IPS-15b (cell line): ENCODE measurements around the gene TBX1.

Experiments
- H3K27me3 ChIP-seq: one replicate; pipeline ENCODE4 v1.6.1; 2013; ENCODE audit warnings: low read length; ENCODE audit not compliant: control insufficient read depth, insufficient read depth
- H3K36me3 ChIP-seq: one replicate; pipeline ENCODE4 v1.6.1; 2013; ENCODE audit warnings: low read length; ENCODE audit not compliant: control insufficient read depth, insufficient read depth
- H3K4me1 ChIP-seq: one replicate; pipeline ENCODE4 v1.6.1; 2013; ENCODE audit warnings: mild to moderate bottlenecking, low read length; ENCODE audit not compliant: control insufficient read depth, insufficient read depth
- H3K4me3 ChIP-seq: one replicate; pipeline ENCODE4 v1.5.1; 2013; ENCODE audit warnings: low read depth, low read length
- H3K9ac ChIP-seq: one replicate; pipeline ENCODE4 v1.6.1; 2013; ENCODE audit warnings: low read depth, mild to moderate bottlenecking, low read length
- H3K9me3 ChIP-seq: one replicate; pipeline ENCODE4 v1.6.1; 2013; ENCODE audit warnings: mild to moderate bottlenecking, low read length; ENCODE audit not compliant: control insufficient read depth, insufficient read depth

Gene TBX1

DNA sequence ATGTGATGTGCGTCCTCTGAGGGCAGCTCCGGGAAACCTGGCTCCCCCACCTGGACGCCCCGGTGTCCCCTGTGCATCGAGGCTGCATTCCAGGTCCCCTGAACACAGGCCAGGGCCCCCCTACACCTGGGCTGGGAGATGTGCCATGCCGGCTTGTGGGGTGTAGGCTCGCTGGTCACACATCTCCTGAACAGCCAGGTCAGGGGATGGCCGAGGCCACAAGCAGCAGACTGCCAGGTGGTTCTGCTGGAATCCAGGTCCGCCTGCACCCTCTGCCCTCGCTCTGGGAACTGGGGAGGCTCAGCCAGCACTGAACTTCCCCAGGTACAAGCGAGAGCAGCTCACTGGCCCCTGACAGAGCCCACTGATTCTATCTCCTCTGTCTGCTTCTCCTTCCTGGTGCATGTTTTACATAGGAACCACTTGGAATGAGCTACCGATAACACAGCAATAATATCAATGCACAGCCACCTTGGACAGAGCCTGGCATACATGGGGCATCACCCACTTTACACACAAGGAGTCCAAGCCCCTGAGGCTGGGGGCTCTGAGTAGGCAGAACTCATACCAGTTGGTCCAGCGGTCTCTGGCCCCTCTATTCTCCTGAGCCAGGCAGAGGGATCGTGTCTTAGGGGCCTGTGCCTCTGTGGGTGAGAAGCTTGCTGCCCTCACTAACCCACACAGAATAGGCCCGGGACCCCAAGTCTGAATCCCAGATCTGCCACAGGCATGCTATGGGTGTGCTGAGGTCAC, 46.8 kb downstream of the TBX1 start:
- Histone ChIP-seq H3K27me3 (no peaks in the 10 kb centered on the region), H3K4me1 (no peaks in the 10 kb centered on the region), H3K9me3 (no peaks in the 10 kb centered on the region), H3K36me3 (no peaks in the 10 kb centered on the region), H3K4me3 (no peak overlapping the region), H3K9ac (no peak overlapping the region)

DNA sequence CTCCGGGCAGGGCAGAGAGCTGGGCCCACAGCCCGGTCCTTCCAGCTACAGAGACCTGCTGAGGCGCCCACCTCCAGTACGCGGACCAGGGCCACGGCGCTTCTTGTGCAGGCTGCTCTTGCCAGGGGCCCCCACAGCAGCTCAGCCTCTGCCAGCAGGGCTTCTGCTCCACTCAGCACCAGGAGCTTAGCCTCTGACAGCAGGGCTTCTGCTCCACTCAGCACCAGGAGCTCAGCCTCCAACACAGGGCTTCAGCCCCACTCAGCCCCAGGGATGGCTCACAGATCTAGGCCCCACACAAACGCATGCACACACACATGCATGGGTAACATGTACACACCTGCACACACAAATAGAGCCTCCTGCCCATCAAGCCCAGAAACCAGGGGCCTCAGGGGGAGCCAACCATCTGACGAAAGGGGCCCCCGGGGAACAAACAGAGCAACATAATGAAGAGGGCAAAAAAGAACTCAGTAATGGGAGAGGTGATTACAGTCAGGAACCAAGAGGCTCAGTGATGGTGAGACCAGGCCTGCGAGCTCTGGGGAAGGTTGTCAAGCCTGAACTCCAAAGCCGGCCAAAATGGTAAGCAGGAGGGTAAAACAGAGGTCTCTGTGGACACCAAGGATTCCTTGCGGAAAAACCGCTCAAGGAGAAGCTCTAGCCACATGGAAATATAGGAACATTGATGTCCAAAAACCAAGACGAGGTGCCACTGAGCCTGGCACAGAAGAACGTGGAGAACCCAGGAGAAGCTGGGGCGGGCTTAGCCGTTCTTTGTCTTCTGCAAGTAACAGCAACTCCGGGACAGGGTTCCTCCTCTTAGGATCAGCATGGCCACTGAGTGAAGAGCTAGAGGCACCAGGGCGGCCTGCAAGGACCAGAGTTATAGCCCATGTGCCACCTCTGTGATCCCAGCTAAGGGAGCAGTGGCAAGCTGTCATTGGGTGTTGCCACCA, 47.6 kb downstream of the TBX1 start:
- no peaks in the 10 kb centered on the region for H3K27me3 ChIP-seq
- H3K4me3 ChIP-seq = no peak overlapping the region
- no peak overlapping the region for H3K9ac ChIP-seq
- H3K4me1 ChIP-seq = no peaks in the 10 kb centered on the region
- H3K9me3 ChIP-seq = no peaks in the 10 kb centered on the region
- no peaks in the 10 kb centered on the region for H3K36me3 ChIP-seq

DNA sequence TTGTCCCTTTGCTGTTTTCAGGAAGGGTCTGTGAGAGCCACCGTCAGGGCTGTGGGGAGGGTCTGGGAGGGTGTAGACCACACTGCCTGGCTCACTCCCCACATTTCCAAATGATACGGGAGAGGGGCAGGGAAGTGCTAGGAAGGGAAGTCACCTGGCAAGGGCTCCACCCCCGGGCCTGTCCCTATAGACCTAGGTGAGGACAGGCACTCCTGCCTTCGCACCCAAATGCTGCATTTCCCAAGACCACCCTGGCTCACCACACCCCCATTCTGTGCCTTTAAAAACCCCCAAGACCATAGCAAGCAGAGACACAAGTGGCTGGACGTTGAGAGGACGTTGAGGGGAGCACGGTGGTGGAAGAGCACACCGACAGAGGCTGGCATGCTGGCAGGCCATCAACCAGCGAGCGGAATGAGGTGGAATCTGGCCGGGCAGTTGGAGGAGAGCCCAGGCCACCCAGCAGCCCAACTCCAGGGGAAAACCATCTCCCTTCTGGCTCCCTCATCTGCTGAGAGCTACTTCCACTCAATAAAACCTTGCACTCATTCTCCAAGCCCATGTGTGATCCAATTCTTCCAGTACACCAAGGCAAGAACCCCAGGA, 48.4 kb downstream of the TBX1 start:
- no peak overlapping the region for H3K9ac ChIP-seq
- no peaks in the 10 kb centered on the region for H3K4me1 ChIP-seq
- no peaks in the 10 kb centered on the region for H3K9me3 ChIP-seq
- H3K27me3 ChIP-seq = no peaks in the 10 kb centered on the region
- H3K4me3 ChIP-seq = no peak overlapping the region
- H3K36me3 ChIP-seq = no peaks in the 10 kb centered on the region

DNA sequence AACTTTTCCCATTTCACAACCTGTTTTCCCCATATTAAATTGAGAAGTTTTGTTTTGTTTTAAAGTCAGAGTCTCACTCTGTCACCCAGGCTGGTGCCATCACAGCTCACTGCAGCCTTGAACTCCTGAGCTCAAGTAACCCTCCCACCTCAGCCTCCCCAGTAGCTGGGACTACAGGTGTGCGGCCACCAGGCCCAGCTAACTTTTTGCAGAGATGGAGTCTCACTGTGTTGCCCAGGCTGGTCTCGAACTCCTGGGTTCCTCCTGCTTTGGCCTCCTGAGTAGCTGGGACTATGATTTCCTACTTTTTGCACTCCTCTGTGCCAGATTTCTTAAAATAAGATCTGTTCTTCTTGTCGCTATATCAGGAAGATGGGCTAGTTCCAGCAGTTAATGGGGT, 49.2 kb downstream of the TBX1 start:
- Histone ChIP-seq H3K9me3 (no peaks in the 10 kb centered on the region), H3K4me1 (no peaks in the 10 kb centered on the region), H3K4me3 (no peak overlapping the region), H3K27me3 (no peaks in the 10 kb centered on the region), H3K36me3 (no peaks in the 10 kb centered on the region), H3K9ac (no peak overlapping the region)

DNA sequence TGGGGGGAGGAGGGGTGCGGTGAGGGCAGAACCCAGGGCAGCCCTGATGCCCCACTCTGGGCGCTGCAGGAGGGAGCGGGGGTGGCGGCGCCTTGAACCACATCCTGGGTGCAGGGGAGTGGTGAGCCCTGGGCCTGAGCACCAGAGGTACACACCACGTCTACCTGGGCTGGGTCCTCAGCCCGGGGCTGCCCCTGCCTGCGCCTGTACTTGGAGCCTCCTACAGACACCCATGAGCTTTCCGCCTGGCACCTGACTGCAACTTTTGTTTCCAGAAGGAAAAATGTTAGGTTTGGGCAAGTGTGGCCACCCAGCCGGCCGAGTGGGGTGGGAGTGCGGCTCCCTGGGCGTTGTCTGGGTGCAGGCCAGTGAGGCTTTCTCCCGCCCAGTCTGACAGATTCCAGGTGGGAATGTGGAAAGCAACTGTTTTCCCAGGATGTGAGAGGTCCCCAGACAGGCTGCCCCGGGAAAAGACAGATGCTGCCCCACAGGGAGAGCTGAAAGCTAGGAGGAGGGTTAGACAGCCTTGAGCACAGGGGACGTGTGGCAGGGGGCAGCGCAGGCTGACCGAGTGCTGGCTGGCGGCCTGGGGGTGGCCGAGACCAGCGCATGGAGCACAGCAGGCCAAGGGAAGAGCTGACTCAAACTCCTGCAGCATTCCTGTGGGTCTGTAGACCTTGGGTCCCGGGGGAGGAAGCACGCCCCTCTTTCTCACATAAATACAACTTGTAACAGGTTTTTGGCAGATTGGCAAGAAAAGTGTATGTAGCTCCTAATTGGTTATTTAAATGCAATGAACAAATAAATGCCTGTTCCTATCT, 50.0 kb downstream of the TBX1 start:
- Histone ChIP-seq H3K4me3 (no peak overlapping the region), H3K36me3 (no peaks in the 10 kb centered on the region), H3K27me3 (no peaks in the 10 kb centered on the region), H3K9me3 (no peaks in the 10 kb centered on the region), H3K9ac (no peak overlapping the region), H3K4me1 (no peaks in the 10 kb centered on the region)

DNA sequence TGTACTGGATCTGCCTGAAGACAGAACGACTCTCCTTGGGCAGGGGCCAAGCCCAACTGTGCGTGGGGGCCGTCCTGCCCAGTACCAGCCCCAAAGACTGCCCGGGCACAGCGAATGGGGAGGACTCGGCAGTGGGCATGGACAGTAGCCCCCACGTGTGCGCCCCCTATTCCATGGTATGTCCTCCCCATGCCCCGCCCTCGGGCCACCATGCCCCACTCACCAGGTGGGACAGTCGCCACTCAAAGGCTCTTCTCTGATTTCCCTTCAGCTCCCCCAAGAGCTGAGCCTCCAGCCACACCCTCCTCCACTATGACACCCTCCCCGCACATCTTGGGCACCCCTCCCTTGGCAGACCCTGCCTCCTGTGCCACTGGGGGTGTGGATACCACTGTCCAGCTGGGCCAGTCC, 50.6 kb downstream of the TBX1 start:
- H3K36me3 ChIP-seq = no peaks in the 10 kb centered on the region
- no peak overlapping the region for H3K9ac ChIP-seq
- H3K9me3 ChIP-seq = no peaks in the 10 kb centered on the region
- no peak overlapping the region for H3K4me3 ChIP-seq
- H3K4me1 ChIP-seq = no peaks in the 10 kb centered on the region
- no peaks in the 10 kb centered on the region for H3K27me3 ChIP-seq

DNA sequence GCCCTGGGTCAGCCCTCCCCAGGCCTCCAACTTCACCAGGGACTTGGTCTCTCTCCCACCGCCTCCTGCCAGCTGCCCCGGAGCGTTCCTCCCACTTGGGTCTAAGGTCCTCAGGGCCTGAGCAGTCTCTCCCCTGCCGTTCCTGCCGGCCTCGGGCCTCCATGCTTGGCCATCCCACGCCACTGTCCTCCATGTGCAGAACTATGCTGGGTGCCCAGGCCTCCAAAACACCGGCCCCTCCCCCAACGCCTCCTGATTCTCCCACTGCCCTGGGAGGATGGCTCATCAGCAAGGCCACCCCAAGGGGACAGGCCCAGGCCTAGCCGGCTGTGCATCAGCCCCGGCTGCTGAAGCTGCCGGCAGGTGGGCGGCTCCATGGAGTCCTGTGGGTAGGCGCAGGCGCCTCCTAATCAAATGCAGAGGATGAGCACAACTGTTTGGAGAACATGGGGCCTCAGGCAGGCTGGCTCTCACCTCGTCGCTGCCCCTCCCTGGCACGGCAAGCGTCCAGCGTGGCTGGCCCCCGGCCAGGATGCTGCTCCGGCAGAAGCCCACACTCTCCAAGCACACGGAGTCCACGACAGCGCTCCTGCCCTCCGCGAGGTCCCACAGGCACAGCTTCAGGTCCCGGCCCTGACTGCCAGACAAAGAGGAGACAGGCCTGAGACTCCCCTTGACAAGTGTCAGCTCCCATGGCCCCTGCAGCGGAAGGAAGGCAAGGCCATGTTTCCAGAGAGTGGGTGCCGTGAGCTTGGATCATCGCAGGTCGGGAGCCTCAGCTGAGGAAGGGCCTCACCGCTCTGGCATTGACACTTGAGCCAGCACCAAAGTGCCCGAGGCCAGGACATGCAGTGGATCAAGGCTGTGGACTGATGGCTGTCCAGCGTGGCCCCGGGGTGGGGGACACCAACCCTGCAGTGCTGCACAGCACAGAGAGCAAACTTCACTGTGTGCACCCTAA, 51.5 kb downstream of the TBX1 start:
- Histone ChIP-seq H3K9me3 (no peaks in the 10 kb centered on the region), H3K9ac (no peak overlapping the region), H3K4me3 (no peak overlapping the region), H3K36me3 (no peaks in the 10 kb centered on the region), H3K4me1 (no peaks in the 10 kb centered on the region), H3K27me3 (no peaks in the 10 kb centered on the region)

DNA sequence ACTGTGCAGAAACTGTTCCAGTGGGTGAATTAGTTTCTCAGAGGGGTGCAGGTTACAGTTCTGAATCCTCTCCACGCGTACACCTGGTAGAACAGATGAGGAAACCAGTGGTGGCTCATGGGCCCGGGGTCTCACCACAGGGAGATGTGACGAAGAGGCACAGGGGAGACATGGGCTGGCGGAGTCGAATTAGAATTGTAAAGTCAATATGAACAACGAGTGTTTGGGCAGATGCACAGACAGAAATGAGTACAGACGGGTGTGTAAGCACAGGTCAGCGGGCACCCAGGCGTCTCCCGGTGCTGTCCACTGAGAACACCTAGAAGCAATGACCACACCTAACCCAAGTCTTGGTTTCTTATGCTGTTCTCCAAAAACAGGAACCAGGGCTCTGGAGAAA, 52.3 kb downstream of the TBX1 start:
- H3K4me1 ChIP-seq = no peaks in the 10 kb centered on the region
- H3K4me3 ChIP-seq = no peak overlapping the region
- H3K36me3 ChIP-seq = no peaks in the 10 kb centered on the region
- H3K9me3 ChIP-seq = no peaks in the 10 kb centered on the region
- H3K9ac ChIP-seq = no peak overlapping the region
- no peaks in the 10 kb centered on the region for H3K27me3 ChIP-seq

DNA sequence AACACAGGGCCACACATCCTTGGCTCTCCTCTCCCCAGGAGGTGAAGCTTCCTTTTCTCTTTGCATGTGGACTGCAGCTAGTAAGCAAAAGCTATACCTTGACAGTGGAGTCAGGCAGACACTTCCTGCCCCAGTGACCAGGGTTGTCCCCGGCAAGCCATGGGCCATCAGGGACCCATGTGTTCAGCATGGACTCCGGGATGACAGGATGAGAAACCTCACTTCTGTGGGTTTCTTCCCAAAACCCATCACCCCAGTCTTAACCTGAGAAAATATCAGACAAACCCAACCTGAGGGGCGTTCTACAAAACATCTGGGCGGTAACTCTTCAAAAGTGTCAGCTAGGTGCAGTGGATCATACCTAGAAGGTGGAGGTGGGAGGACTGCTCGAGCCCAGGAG, 53.9 kb downstream of the TBX1 start:
- Histone ChIP-seq H3K27me3 (no peaks in the 10 kb centered on the region), H3K4me3 (no peak overlapping the region), H3K4me1 (no peaks in the 10 kb centered on the region), H3K9ac (no peak overlapping the region), H3K9me3 (no peaks in the 10 kb centered on the region), H3K36me3 (no peaks in the 10 kb centered on the region)

DNA sequence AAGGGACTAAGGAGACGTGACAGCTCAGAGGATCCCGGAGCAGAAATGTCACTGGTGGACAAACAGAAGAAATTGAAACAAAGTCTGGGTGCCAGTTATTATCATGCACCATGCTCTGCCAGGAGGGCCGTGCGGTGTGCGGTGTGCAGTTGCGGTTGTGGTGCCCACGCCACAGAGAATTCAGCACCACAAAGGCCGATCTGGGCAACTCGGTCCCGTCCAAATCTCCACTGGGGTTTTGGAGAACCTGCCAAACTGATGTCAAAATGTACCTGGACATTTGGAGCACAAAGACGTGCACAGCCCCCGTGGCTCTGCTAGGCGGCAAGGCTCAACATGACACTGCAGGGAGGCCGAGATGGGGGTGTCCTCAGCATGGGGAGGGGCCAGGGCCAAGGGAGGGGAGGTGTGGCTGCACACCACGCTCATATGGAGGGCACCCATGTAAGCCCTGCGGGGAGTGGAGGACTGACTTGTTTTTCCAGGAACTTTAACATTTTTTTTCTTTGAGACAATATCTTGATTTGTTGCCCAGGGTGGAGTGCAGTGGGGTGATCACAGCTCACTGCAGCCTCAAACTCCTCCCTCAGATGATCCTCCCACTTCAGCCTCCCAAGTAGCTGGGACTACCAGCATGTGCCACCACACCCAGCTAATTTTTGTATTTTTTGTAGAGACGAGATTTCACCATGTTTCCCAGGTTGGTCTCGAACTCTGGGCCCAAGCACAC, 54.7 kb downstream of the TBX1 start:
- H3K4me1 ChIP-seq = no peaks in the 10 kb centered on the region
- H3K9me3 ChIP-seq = no peaks in the 10 kb centered on the region
- no peak overlapping the region for H3K9ac ChIP-seq
- no peak overlapping the region for H3K4me3 ChIP-seq
- no peaks in the 10 kb centered on the region for H3K27me3 ChIP-seq
- H3K36me3 ChIP-seq = no peaks in the 10 kb centered on the region
